ENCODE results near the gene USP13. TPM values are rescaled to one million over a fixed set of nuclear protein-coding genes. Genes with fewer than 3 reads are reported as not detected.

USP13 gene
- total and polyA plus RNA-seq, 2 of the 4 experiments (the other 2 are of a cell fraction): 9.2 to 18.1 TPM

GRCh38 chr3:179622023-179622422, 30.8 kb upstream of the USP13 start:
- intact Hi-C loops (cut with micrococcal nuclease): no loop called here
- peaks cover 0 to 6% of the 10 kb centered on the region in 2 experiments; a peak in 2 of 4 replicates for H3K79me1 ChIP-seq (ENCODE audit: low read depth in 1 of 2, low read length in 2 of 2)
- H2AK5ac ChIP-seq (ENCODE audit: low read depth, low read length): no peak overlapping the region
- H2AK9ac ChIP-seq (replicated peaks; ENCODE audit: low read depth, low read length, poor library complexity): no peak overlapping the region
- POLR2A ChIA-PET (ENCODE audit: unreplicated experiment): no interaction called here
- no peaks in the 10 kb centered on the region for H3K9me3 ChIP-seq (ENCODE audit: control insufficient read depth, insufficient read depth, low read length)
- H3K18ac ChIP-seq (ENCODE audit: low read depth, low read length): no peak overlapping the region
- no peak for ATAC-seq (ENCODE audit: low read depth)
- no peak overlapping the region for H2BK5ac ChIP-seq (ENCODE audit: low read depth, low read length, poor library complexity, severe bottlenecking)
- H2AFZ ChIP-seq (replicated peaks; ENCODE audit: low read length, poor library complexity): no peak overlapping the region
- no peak overlapping the region for H3K14ac ChIP-seq (replicated peaks; ENCODE audit: low read depth, low read length)
- H3K9me1 ChIP-seq (ENCODE audit: insufficient read depth, low read length): no peaks in the 10 kb centered on the region
- TF ChIP-seq ELK1 (IDR thresholded peaks at IDR 0.05; ENCODE audit: borderline replicate concordance, low read depth, low read length) (no peak), FOS (IDR thresholded peaks at IDR 0.05; ENCODE audit: low read depth, low read length) (no peak)
- no peak overlapping the region for H3K4ac ChIP-seq (ENCODE audit: low read depth, low read length)
- WGBS, 2 experiments (ENCODE audit: extremely low coverage in 2 of 2, insufficient read length in 1 of 2): 100% methylated on average over 1 of the region's 2 CpGs; no CpG with 5 or more reads in 1 of the 2 experiments
- no peak overlapping the region for H3K4me2 ChIP-seq (ENCODE audit: low read depth, low read length)
- H4K8ac ChIP-seq (ENCODE audit: low read depth in 2 of 2, low read length in 2 of 2): no peak overlapping the region
- no peak overlapping the region for H3K56ac ChIP-seq (ENCODE audit: extremely low read depth, insufficient read depth, low read length)
- in situ Hi-C loops (cut with MboI; ENCODE audit: low sequenced_read_pairs): no loop called here
- CTCF ChIA-PET: no interaction called here
- no peak overlapping the region for H2BK120ac ChIP-seq (ENCODE audit: low read depth, low read length)
- H4K5ac ChIP-seq (ENCODE audit: low read depth, low read length): no peak overlapping the region
- H3K36me3 ChIP-seq (ENCODE audit: control insufficient read depth, insufficient read depth, low read length): peaks cover 15% of the 10 kb centered on the region
- no peak overlapping the region for H4K91ac ChIP-seq (ENCODE audit: insufficient read depth, low read depth, low read length)
- H4K20me1 ChIP-seq (ENCODE audit: insufficient read depth, low read length): no peaks in the 10 kb centered on the region
- H3K27ac ChIP-seq (ENCODE audit: insufficient read depth, low read length): no peak overlapping the region
- no peak overlapping the region for H2BK15ac ChIP-seq (ENCODE audit: low read depth, low read length)
- no peaks in the 10 kb centered on the region for H3K4me1 ChIP-seq (ENCODE audit: control insufficient read depth, insufficient read depth, low read length)
- no peak overlapping the region for H2BK20ac ChIP-seq (ENCODE audit: low read depth, low read length)
- no TSS peak for BruUV-seq (replicated peaks)
- H3K9ac ChIP-seq (ENCODE audit: low read depth, low read length): no peak overlapping the region
- H3K27me3 ChIP-seq (ENCODE audit: control insufficient read depth, insufficient read depth, low read length): no peaks in the 10 kb centered on the region
- H3K23ac ChIP-seq (ENCODE audit: low read depth, low read length): no peak overlapping the region
- H3K4me3 ChIP-seq (ENCODE audit: insufficient read depth, low read depth, low read length): no peak overlapping the region
- no peak for DNase-seq
- dilution Hi-C loops (cut with HindIII; ENCODE audit: low sequenced_read_pairs, unreplicated experiment): no loop called here
